ENCODE data around the gene TTC38. TPM values are rescaled to one million over a fixed set of nuclear protein-coding genes. Genes with fewer than 3 reads are reported as not detected.
A peak's percentile ranks its signal among the peaks of the same experiment; 100 is the strongest.

The TTC38 gene
- total RNA-seq, 1 donor from 2014 or later, result 21.0 TPM

- intact Hi-C loops (cut with micrococcal nuclease), result no loop called here
- no peaks in the 10 kb centered on the region for H3K9me3 Mint-ChIP-seq
- H3K36me3 Mint-ChIP-seq (ENCODE audit: low read depth), result peaks cover 28% of the 10 kb centered on the region
- no peak overlapping the region for H3K27ac Mint-ChIP-seq
- no peak for DNase-seq (ENCODE audit: low spot score)
- H3K4me3 Mint-ChIP-seq (ENCODE audit: low read depth), result no peak overlapping the region
- peaks cover 15% of the 10 kb centered on the region for H3K4me1 Mint-ChIP-seq (ENCODE audit: low read depth)
- no peaks in the 10 kb centered on the region for H3K27me3 Mint-ChIP-seq (ENCODE audit: low read depth)
Observed at GRCh38 chr22:46238541-46238940, 29.3 kb upstream of the TTC38 start.

GRCh38 chr22:46239261-46240048 is 28.4 kb upstream of the TTC38 start:
- DNase-seq (ENCODE audit: low spot score), result no peak

GRCh38 chr22:46240073-46240472 is 27.7 kb upstream of the TTC38 start:
- intact Hi-C loops (cut with micrococcal nuclease), result no loop called here

More at GRCh38 chr22:46239261-46240048, 28.4 kb upstream of the TTC38 start:
- Mint-ChIP-seq H3K27me3 (ENCODE audit: low read depth) (no peaks in the 10 kb centered on the region), H3K27ac (no peak overlapping the region), H3K4me3 (ENCODE audit: low read depth) (no peak overlapping the region), H3K36me3 (ENCODE audit: low read depth) (peaks cover 33% of the 10 kb centered on the region), H3K9me3 (no peaks in the 10 kb centered on the region), H3K4me1 (ENCODE audit: low read depth) (peaks cover 15% of the 10 kb centered on the region)
- intact Hi-C loops (cut with micrococcal nuclease), result no loop called here

GRCh38 chr22:46240506-46240905 is 27.3 kb upstream of the TTC38 start:
- Mint-ChIP-seq H3K27me3 (ENCODE audit: low read depth) (no peaks in the 10 kb centered on the region), H3K4me3 (ENCODE audit: low read depth) (no peak overlapping the region), H3K9me3 (no peaks in the 10 kb centered on the region), H3K36me3 (ENCODE audit: low read depth) (peaks cover 29% of the 10 kb centered on the region), H3K4me1 (ENCODE audit: low read depth) (peaks cover 15% of the 10 kb centered on the region), H3K27ac (no peak overlapping the region)
- intact Hi-C loops (cut with micrococcal nuclease), result no loop called here
- no peak for DNase-seq (ENCODE audit: low spot score)

More at GRCh38 chr22:46240073-46240472, 27.7 kb upstream of the TTC38 start:
- Mint-ChIP-seq H3K4me1 (ENCODE audit: low read depth) (peaks cover 15% of the 10 kb centered on the region), H3K27ac (no peak overlapping the region), H3K27me3 (ENCODE audit: low read depth) (no peaks in the 10 kb centered on the region), H3K36me3 (ENCODE audit: low read depth) (peaks cover 32% of the 10 kb centered on the region), H3K4me3 (ENCODE audit: low read depth) (no peak overlapping the region), H3K9me3 (no peaks in the 10 kb centered on the region)
- DNase-seq (ENCODE audit: low spot score), result no peak

GRCh38 chr22:46240907-46241306 is 26.9 kb upstream of the TTC38 start:
- Mint-ChIP-seq H3K4me1 (ENCODE audit: low read depth) (peaks cover 15% of the 10 kb centered on the region), H3K36me3 (ENCODE audit: low read depth) (peaks cover 31% of the 10 kb centered on the region), H3K27me3 (ENCODE audit: low read depth) (no peaks in the 10 kb centered on the region), H3K4me3 (ENCODE audit: low read depth) (no peak overlapping the region), H3K27ac (no peak overlapping the region), H3K9me3 (no peaks in the 10 kb centered on the region)
- intact Hi-C loops (cut with micrococcal nuclease), result no loop called here
- DNase-seq (ENCODE audit: low spot score), result no peak

GRCh38 chr22:46241396-46242007 is 26.3 kb upstream of the TTC38 start:
- intact Hi-C loops (cut with micrococcal nuclease), result no loop called here
- H3K36me3 Mint-ChIP-seq (ENCODE audit: low read depth), result peaks cover 29% of the 10 kb centered on the region

GRCh38 chr22:46242076-46242475 is 25.7 kb upstream of the TTC38 start:
- H3K4me3 Mint-ChIP-seq (ENCODE audit: low read depth), result no peak overlapping the region
- H3K9me3 Mint-ChIP-seq, result no peaks in the 10 kb centered on the region
- H3K36me3 Mint-ChIP-seq (ENCODE audit: low read depth), result peaks cover 28% of the 10 kb centered on the region
- DNase-seq (ENCODE audit: low spot score), result no peak
- no peaks in the 10 kb centered on the region for H3K27me3 Mint-ChIP-seq (ENCODE audit: low read depth)
- peaks cover 15% of the 10 kb centered on the region for H3K4me1 Mint-ChIP-seq (ENCODE audit: low read depth)
- no peak overlapping the region for H3K27ac Mint-ChIP-seq
- intact Hi-C loops (cut with micrococcal nuclease), result no loop called here

More at GRCh38 chr22:46241396-46242007, 26.3 kb upstream of the TTC38 start:
- H3K9me3 Mint-ChIP-seq, result no peaks in the 10 kb centered on the region
- H3K27me3 Mint-ChIP-seq (ENCODE audit: low read depth), result no peaks in the 10 kb centered on the region
- no peak for DNase-seq (ENCODE audit: low spot score)
- H3K27ac Mint-ChIP-seq, result no peak overlapping the region
- H3K4me3 Mint-ChIP-seq (ENCODE audit: low read depth), result no peak overlapping the region
- H3K4me1 Mint-ChIP-seq (ENCODE audit: low read depth), result peaks cover 15% of the 10 kb centered on the region

- intact Hi-C loops (cut with micrococcal nuclease), result no loop called here
- no peak overlapping the region for H3K27ac Mint-ChIP-seq
Observed at GRCh38 chr22:46244771-46245170, 23.0 kb upstream of the TTC38 start.

GRCh38 chr22:46245511-46245910 is 22.3 kb upstream of the TTC38 start:
- Mint-ChIP-seq H3K36me3 (ENCODE audit: low read depth) (peaks cover 18% of the 10 kb centered on the region), H3K9me3 (no peaks in the 10 kb centered on the region), H3K4me3 (ENCODE audit: low read depth) (no peak overlapping the region), H3K27ac (no peak overlapping the region), H3K27me3 (ENCODE audit: low read depth) (no peaks in the 10 kb centered on the region), H3K4me1 (ENCODE audit: low read depth) (peaks cover 7% of the 10 kb centered on the region)
- intact Hi-C loops (cut with micrococcal nuclease), result no loop called here
- no peak for DNase-seq (ENCODE audit: low spot score)

More at GRCh38 chr22:46244771-46245170, 23.0 kb upstream of the TTC38 start:
- Mint-ChIP-seq H3K27me3 (ENCODE audit: low read depth) (no peaks in the 10 kb centered on the region), H3K9me3 (no peaks in the 10 kb centered on the region), H3K4me3 (ENCODE audit: low read depth) (no peak overlapping the region), H3K36me3 (ENCODE audit: low read depth) (peaks cover 18% of the 10 kb centered on the region), H3K4me1 (ENCODE audit: low read depth) (peaks cover 14% of the 10 kb centered on the region)
- DNase-seq (ENCODE audit: low spot score), result no peak

- H3K27me3 Mint-ChIP-seq (ENCODE audit: low read depth), result no peaks in the 10 kb centered on the region
- no peaks in the 10 kb centered on the region for H3K9me3 Mint-ChIP-seq
- H3K4me3 Mint-ChIP-seq (ENCODE audit: low read depth), result no peak overlapping the region
- H3K36me3 Mint-ChIP-seq (ENCODE audit: low read depth), result peaks cover 18% of the 10 kb centered on the region
- DNase-seq (ENCODE audit: low spot score), result no peak
- intact Hi-C loops (cut with micrococcal nuclease), result no loop called here
- peaks cover 7% of the 10 kb centered on the region for H3K4me1 Mint-ChIP-seq (ENCODE audit: low read depth)
- no peak overlapping the region for H3K27ac Mint-ChIP-seq
Observed at GRCh38 chr22:46246178-46246577, 21.6 kb upstream of the TTC38 start.

GRCh38 chr22:46247443-46247975 is 20.3 kb upstream of the TTC38 start:
- intact Hi-C loops (cut with micrococcal nuclease), result no loop called here
- Mint-ChIP-seq H3K4me3 (ENCODE audit: low read depth) (no peak overlapping the region), H3K27ac (no peak overlapping the region), H3K4me1 (ENCODE audit: low read depth) (peaks cover 18% of the 10 kb centered on the region), H3K9me3 (no peaks in the 10 kb centered on the region), H3K36me3 (ENCODE audit: low read depth) (peaks cover 18% of the 10 kb centered on the region), H3K27me3 (ENCODE audit: low read depth) (no peaks in the 10 kb centered on the region)
- no peak for DNase-seq (ENCODE audit: low spot score)

- intact Hi-C loops (cut with micrococcal nuclease), result loop anchor here (1.0 to 5.0 kb wide), 3 partner anchors 47 to 237 kb away; partner anchors contain the start of genes GTSE1 and PPARA
- H3K4me1 Mint-ChIP-seq (ENCODE audit: low read depth), result peaks cover 30% of the 10 kb centered on the region
Observed at GRCh38 chr22:46250035-46250782, 17.6 kb upstream of the TTC38 start, which contains the start of gene CDPF1. Gene CDPF1, minus strand, starts transcription at chr22:46250293. Its CDS starts 2,009 bp downstream, at chr22:46248284.

More at GRCh38 chr22:46250035-46250782, 17.6 kb upstream of the TTC38 start, which contains the start of gene CDPF1:
- DNase-seq (ENCODE audit: low spot score), result peak; percentile 91
- H3K36me3 Mint-ChIP-seq (ENCODE audit: low read depth), result peaks cover 10% of the 10 kb centered on the region
- H3K9me3 Mint-ChIP-seq, result no peaks in the 10 kb centered on the region
- H3K4me3 Mint-ChIP-seq (ENCODE audit: low read depth), result peak within 1 kb of the TSS; percentile 79
- H3K27ac Mint-ChIP-seq, result peak within 1 kb of the TSS; percentile 84
- no peaks in the 10 kb centered on the region for H3K27me3 Mint-ChIP-seq (ENCODE audit: low read depth)
